Endothelial cell of umbilical vein (primary cell): Measurements from ENCODE around the gene SMIM30. TPM values are rescaled to one million over a fixed set of nuclear protein-coding genes. Genes with fewer than 3 reads are reported as not detected.

ENCODE experiments used
- BruUV-seq: library from RNA; stranded (reverse); fragments of 400-500 nt; replicated peaks from 2 replicates; lab custom pipeline; 2021; lab: Mats Ljungman, UMichigan
- CTCF ChIA-PET: fragments of 300-600, 350-600 bp; sonication (Branson Sonifier 250); formaldehyde crosslinking; loops from one replicate; lab custom pipeline; 2021; ENCODE audit warnings: antibody characterized with exemption, inconsistent platforms; lab: Charles Lee
- POLR2A ChIA-PET: fragments of 300-600, 350-600 bp; sonication (Branson Sonifier 250); formaldehyde crosslinking; loops from one replicate; lab custom pipeline; 2021; ENCODE audit warnings: antibody characterized with exemption, inconsistent platforms; lab: Charles Lee
- DNase-seq: peaks from one replicate; pipeline ENCODE4 v3.0.0-alpha.2; 2011; ENCODE audit warnings: low read depth, low spot score
- FAIRE-seq: peaks from 2 replicates; lab custom pipeline; 2011; peaks lifted over from hg19 to GRCh38; lab: Jason Lieb, UNC
- H2AFZ ChIP-seq: 2 replicates; pipeline ENCODE4 v1.6.0; 2012; ENCODE audit warnings: low read depth, low read length, control low read depth, inconsistent platforms
- H3K27ac ChIP-seq: 2 replicates; pipeline ENCODE4 v1.5.1; 2011; ENCODE audit warnings: low read depth, mild to moderate bottlenecking, control low read depth, low read length, moderate library complexity; ENCODE audit not compliant: insufficient read depth
- H3K27me3 ChIP-seq, 2 experiments: 2 replicates each; pipeline versions ENCODE4 v1.6.0 to v1.6.1; 2011; ENCODE audit warnings: low read length in 2 of 2, mixed read lengths in 1 of 2; ENCODE audit not compliant: control insufficient read depth in 2 of 2, insufficient read depth in 2 of 2
- H3K36me3 ChIP-seq, 2 experiments: 2 replicates in 1 of 2; 3 replicates in 1 of 2; pipeline ENCODE4 v1.5.1; 2011; ENCODE audit warnings: low read length in 2 of 2, mild to moderate bottlenecking in 1 of 2, moderate library complexity in 1 of 2; ENCODE audit not compliant: control insufficient read depth in 2 of 2, insufficient read depth in 2 of 2; ENCODE audit errors: extremely low read depth in 1 of 2
- H3K4me1 ChIP-seq: 3 replicates; pipeline ENCODE4 v1.5.1; 2011; ENCODE audit warnings: mild to moderate bottlenecking, low read length; ENCODE audit not compliant: control insufficient read depth, insufficient read depth; ENCODE audit errors: extremely low read depth
- H3K4me2 ChIP-seq: 2 replicates; pipeline ENCODE4 v1.6.1; 2011; ENCODE audit warnings: low read length, control low read depth, mixed read lengths; ENCODE audit not compliant: insufficient read depth
- H3K4me3 ChIP-seq, 3 experiments: fragments of 200-600 bp in 1 of 3; sonication (generic), shearing (Covaris generic) in 1 of 3; replicated peaks in 1 of 3; 2 replicates each; pipeline ENCODE4 v1.5.1; 2011 to 2016; ENCODE audit warnings: control low read depth in 3 of 3, low read length in 3 of 3, mild to moderate bottlenecking in 2 of 3, inconsistent platforms in 1 of 3, low read depth in 1 of 3, moderate library complexity in 1 of 3; ENCODE audit not compliant: insufficient read depth in 1 of 3
- H3K79me2 ChIP-seq: 2 replicates; pipeline ENCODE4 v1.6.0; 2012; ENCODE audit warnings: low read length, inconsistent platforms; ENCODE audit not compliant: control insufficient read depth, insufficient read depth
- H3K9ac ChIP-seq: replicated peaks from 2 replicates; pipeline ENCODE3; 2011; ENCODE audit warnings: low read length, control low read depth; ENCODE audit not compliant: insufficient read depth; ENCODE audit errors: extremely low read depth
- H3K9me1 ChIP-seq: replicated peaks from 3 replicates; pipeline ENCODE4 v1.6.0; 2011; ENCODE audit warnings: mild to moderate bottlenecking, low read length; ENCODE audit not compliant: control insufficient read depth, insufficient read depth; ENCODE audit errors: extremely low read depth
- H3K9me3 ChIP-seq: replicated peaks from 2 replicates; pipeline ENCODE4 v1.5.1; 2012; ENCODE audit warnings: low read length, inconsistent platforms; ENCODE audit not compliant: control insufficient read depth, insufficient read depth
- H4K20me1 ChIP-seq: replicated peaks from 2 replicates; pipeline ENCODE3; 2011; ENCODE audit warnings: mild to moderate bottlenecking, low read length; ENCODE audit not compliant: control insufficient read depth, insufficient read depth; ENCODE audit errors: extremely low read depth
- CTCF ChIP-seq, 2 donors: IDR thresholded peaks; 1 replicate in 1 of 2; 2 replicates in 1 of 2; pipeline ENCODE4 v1.5.1; 2011; ENCODE audit warnings: low read length in 2 of 2, mild to moderate bottlenecking in 2 of 2, moderate library complexity in 2 of 2, control low read depth in 1 of 2, inconsistent platforms in 1 of 2, low read depth in 1 of 2; ENCODE audit not compliant: insufficient read depth in 1 of 2; ENCODE audit errors: extremely low read depth in 1 of 2
- EZH2 ChIP-seq: IDR thresholded peaks from 2 replicates; pipeline ENCODE4 v1.6.1; 2012; ENCODE audit warnings: borderline replicate concordance, low read depth, mild to moderate bottlenecking, moderate library complexity, low read length, inconsistent platforms; ENCODE audit not compliant: severe bottlenecking
- FOS ChIP-seq: IDR thresholded peaks from 2 replicates; pipeline ENCODE4 v1.6.1; 2011; ENCODE audit warnings: mild to moderate bottlenecking, low read length, moderate library complexity, borderline replicate concordance; ENCODE audit not compliant: insufficient read depth
- GATA2 ChIP-seq: IDR thresholded peaks from 2 replicates; pipeline ENCODE4 v1.7.0; 2011; ENCODE audit warnings: low read depth, mild to moderate bottlenecking, moderate library complexity, mixed read lengths, low read length; ENCODE audit not compliant: insufficient read length, insufficient read depth
- JUN ChIP-seq: IDR thresholded peaks from 2 replicates; pipeline ENCODE4 v1.6.1; 2011; ENCODE audit warnings: borderline replicate concordance, low read depth; ENCODE audit not compliant: insufficient read length, insufficient read depth
- MAX ChIP-seq: IDR thresholded peaks from 2 replicates; pipeline ENCODE4 v1.6.1; 2011; ENCODE audit not compliant: insufficient read depth, insufficient read length
- MYC ChIP-seq: IDR thresholded peaks from one replicate; pipeline ENCODE4 v1.6.1; 2011; ENCODE audit warnings: mild to moderate bottlenecking, low read depth, low read length
- POLR2A ChIP-seq: IDR thresholded peaks from 2 replicates; pipeline ENCODE4 v1.6.1; 2012; ENCODE audit warnings: low read depth, mild to moderate bottlenecking, control low read depth, low read length
- POLR2AphosphoS5 ChIP-seq: IDR thresholded peaks from 2 replicates; pipeline ENCODE4 v1.6.1; 2012; ENCODE audit warnings: low read depth, mild to moderate bottlenecking, control low read depth, low read length, moderate library complexity; ENCODE audit not compliant: insufficient read depth
- dilution Hi-C: fragments of 300-500 bp; cut with MboI; formaldehyde crosslinking; loops from one replicate; pipeline ENCODE4 v1.15.0; 2019; ENCODE audit warnings: low sequenced_read_pairs; ENCODE audit not compliant: extremely low pct_ligation_motif_present
- intact Hi-C: fragments of 100-400 bp; cut with micrococcal nuclease; formaldehyde crosslinking; loops from one replicate; pipeline ENCODE4 v1.10.0; 2022
- polyA plus RNA-seq, 4 experiments: library from polyadenylated mRNA; depleted of rRNA in 3 of 4; stranded (reverse) in 3 of 4; unstranded in 1 of 4; fragments of >200 nt; gene quantifications; 2 replicates each; pipeline versions ENCODE4 v1.2.1 to v1.2.3, GENCODE V29; 2011 to 2012; ENCODE audit warnings: missing spikeins in 1 of 4
- total RNA-seq: library from RNA; stranded (reverse); gene quantifications from 2 replicates; pipeline ENCODE4 v1.2.3, GENCODE V29; 2021

Gene SMIM30
- total and polyA plus RNA-seq, 2 donors (not counting 3 experiments of a cell fraction or from before 2014, with no cell fraction given), result 26.3 to 39.1 TPM

GRCh38 chr7:113131367-113131766 lies 13.0 kb upstream of the SMIM30 start:
- Histone ChIP-seq H2AFZ (no peak overlapping the region), H3K79me2 (no peaks in the 10 kb centered on the region), H3K4me2 (no peak overlapping the region), H3K27ac (no peak overlapping the region), H3K4me3 (no peak overlapping the region), H3K9me1 (no peaks in the 10 kb centered on the region), H3K36me3 (no peaks in the 10 kb centered on the region), H3K9me3 (no peaks in the 10 kb centered on the region), H3K4me1 (no peaks in the 10 kb centered on the region), H3K27me3 (peaks cover 0 to 2% of the 10 kb centered on the region in 2 experiments), H4K20me1 (no peaks in the 10 kb centered on the region), H3K9ac (no peak overlapping the region)
- intact Hi-C loops (no loop called here), dilution Hi-C loops (no loop called here)
- no TSS peak for BruUV-seq
- no peak for DNase-seq
- no peak for TF ChIP-seq FOS
- no peak for TF ChIP-seq MAX
- no peak for TF ChIP-seq GATA2
- no peak for TF ChIP-seq EZH2
- TF ChIP-seq POLR2A, result no peak
- TF ChIP-seq MYC, result no peak
- TF ChIP-seq POLR2AphosphoS5, result no peak
- no peak for TF ChIP-seq CTCF (IDR thresholded peaks at IDR 0.05; ENCODE audit: extremely low read depth in 1 of 2, insufficient read depth in 1 of 2, low read depth in 1 of 2, low read length in 2 of 2)
- no peak for TF ChIP-seq JUN
- ChIA-PET POLR2A (no interaction called here), CTCF (no interaction called here)
- no peak for FAIRE-seq
